Measurements from ENCODE around the gene CTPS2. TPM values are rescaled to one million over a fixed set of nuclear protein-coding genes. Genes with fewer than 3 reads are reported as not detected.

The CTPS2 gene
- total RNA-seq, 1 donor: 12.0 TPM

- no peak overlapping the region for H3K4me3 ChIP-seq (ENCODE audit: low read depth, low read length)
- TF ChIP-seq, protein P1, sequence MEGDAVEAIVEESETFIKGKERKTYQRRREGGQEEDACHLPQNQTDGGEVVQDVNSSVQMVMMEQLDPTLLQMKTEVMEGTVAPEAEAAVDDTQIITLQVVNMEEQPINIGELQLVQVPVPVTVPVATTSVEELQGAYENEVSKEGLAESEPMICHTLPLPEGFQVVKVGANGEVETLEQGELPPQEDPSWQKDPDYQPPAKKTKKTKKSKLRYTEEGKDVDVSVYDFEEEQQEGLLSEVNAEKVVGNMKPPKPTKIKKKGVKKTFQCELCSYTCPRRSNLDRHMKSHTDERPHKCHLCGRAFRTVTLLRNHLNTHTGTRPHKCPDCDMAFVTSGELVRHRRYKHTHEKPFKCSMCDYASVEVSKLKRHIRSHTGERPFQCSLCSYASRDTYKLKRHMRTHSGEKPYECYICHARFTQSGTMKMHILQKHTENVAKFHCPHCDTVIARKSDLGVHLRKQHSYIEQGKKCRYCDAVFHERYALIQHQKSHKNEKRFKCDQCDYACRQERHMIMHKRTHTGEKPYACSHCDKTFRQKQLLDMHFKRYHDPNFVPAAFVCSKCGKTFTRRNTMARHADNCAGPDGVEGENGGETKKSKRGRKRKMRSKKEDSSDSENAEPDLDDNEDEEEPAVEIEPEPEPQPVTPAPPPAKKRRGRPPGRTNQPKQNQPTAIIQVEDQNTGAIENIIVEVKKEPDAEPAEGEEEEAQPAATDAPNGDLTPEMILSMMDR (IDR thresholded peaks at IDR 0.05; ENCODE audit: insufficient read depth, low read length): no peak
- no peak for DNase-seq (ENCODE audit: low read depth)
These were observed 118.0 kb downstream of the CTPS2 start for GRCh38 chrX:16594490-16594889.

DNA sequence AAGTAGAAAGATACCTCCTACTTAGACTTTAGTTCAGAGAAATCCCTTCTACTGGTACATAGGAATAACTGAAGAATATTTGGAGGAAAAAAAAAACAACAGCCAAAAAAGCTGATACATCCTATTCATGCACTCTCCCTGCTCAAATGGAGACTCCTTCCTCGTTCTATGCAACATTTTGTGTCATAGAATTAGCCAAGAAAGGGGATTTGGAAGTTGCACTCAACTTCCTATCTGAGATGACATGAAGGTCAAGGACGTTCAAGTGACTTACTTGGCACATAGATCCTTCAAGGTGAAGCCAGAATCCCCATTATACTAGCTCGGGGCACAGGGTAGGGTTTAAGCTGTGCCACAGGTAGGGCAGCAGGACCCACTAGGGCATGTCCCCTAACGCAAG, 118.7 kb downstream of the CTPS2 start:
- TF ChIP-seq, protein P1 (IDR thresholded peaks at IDR 0.05; ENCODE audit: insufficient read depth, low read length): no peak
- H3K4me3 ChIP-seq (ENCODE audit: low read depth, low read length): no peak overlapping the region
- DNase-seq (ENCODE audit: low read depth): no peak

DNA sequence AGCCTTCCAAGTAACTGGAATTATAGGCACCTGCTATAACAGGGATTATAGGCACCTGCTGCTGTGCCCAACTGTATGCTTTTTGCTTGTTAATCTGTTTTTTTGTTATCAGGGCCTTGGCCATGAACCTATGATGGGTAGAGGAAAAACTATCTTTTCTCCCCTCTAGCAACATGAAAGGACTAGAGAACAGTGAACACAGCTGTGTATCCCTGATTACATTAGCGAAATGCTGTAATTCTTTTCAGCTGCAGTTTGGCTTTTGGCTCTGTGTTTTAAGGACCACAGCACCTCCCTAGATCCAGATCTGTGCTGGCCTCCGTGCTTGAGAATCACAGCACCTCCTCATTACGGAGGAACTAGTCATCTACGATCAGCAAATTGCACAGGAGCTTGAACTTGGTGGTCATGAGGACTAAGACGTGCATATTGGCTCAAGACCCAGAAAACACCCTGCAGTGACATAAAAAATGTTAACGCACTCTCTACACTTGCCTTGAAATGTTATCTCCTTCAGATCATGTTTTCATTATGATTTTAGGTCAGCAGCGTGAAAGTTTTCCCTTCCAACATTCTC, 120.2 kb downstream of the CTPS2 start:
- TF ChIP-seq, protein P1 (IDR thresholded peaks at IDR 0.05; ENCODE audit: insufficient read depth, low read length): no peak
- no peak for DNase-seq (ENCODE audit: low read depth)

DNA sequence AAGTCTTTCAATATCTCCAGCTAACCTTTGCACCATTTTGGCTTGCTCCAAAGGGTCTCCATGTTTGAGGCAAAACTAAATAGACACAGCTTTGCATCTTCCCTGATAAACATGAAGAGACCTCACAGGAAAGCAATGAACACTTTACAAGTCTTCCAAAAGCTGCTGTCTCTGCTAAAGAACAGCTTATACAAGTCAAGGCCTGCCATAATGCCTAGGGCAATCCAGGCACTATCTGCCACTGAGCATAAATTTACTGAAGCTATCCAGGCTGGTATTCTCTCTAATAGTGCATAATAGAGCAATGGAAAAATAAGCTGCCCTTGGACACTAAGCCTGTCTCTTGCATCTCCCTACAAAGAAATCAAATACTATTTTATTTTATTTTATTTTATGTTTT, 122.6 kb downstream of the CTPS2 start:
- no peak overlapping the region for H3K4me3 ChIP-seq (ENCODE audit: low read depth, low read length)
- TF ChIP-seq, protein P1 (IDR thresholded peaks at IDR 0.05; ENCODE audit: insufficient read depth, low read length): no peak
- no peak for DNase-seq (ENCODE audit: low read depth)

More for the DNA sequence above, 120.2 kb downstream of the CTPS2 start:
- no peak overlapping the region for H3K4me3 ChIP-seq (ENCODE audit: low read depth, low read length)

DNA sequence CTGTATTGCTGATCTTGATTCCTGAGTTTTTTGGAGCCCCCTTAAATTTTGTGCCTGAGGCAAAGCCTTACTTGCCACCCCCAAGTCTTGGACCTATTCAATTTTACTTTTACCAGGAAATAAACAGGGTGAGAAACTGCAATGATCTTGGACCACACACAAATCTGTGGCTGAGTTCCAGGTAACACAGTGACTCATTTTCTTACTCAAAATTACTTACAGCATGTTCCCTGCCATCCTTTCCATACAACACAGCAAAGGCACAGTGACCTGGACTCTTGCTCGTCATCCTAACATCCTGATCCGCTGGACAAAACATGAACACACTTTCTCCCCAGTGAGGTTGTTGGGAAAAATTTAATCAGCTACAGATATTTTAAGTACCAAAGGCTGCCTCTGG, 123.3 kb downstream of the CTPS2 start:
- no peak overlapping the region for H3K4me3 ChIP-seq (ENCODE audit: low read depth, low read length)
- peak; percentile 65 for DNase-seq (ENCODE audit: low read depth)
- TF ChIP-seq, protein P1 (IDR thresholded peaks at IDR 0.05; ENCODE audit: insufficient read depth, low read length): no peak

GRCh38 chrX:16588266-16588665, 124.2 kb downstream of the CTPS2 start:
- DNase-seq (ENCODE audit: low read depth): no peak
- TF ChIP-seq, protein P1 (IDR thresholded peaks at IDR 0.05; ENCODE audit: insufficient read depth, low read length): no peak
- no peak overlapping the region for H3K4me3 ChIP-seq (ENCODE audit: low read depth, low read length)

GRCh38 chrX:16587836-16588235, 124.6 kb downstream of the CTPS2 start:
- H3K4me3 ChIP-seq (ENCODE audit: low read depth, low read length): no peak overlapping the region
- DNase-seq (ENCODE audit: low read depth): no peak
- TF ChIP-seq, protein P1 (IDR thresholded peaks at IDR 0.05; ENCODE audit: insufficient read depth, low read length): no peak

Measured in fibroblast of the aortic adventitia (primary cell).